GM12878 (cell line): Measurements from ENCODE around the gene SV2B. TPM values are rescaled to one million over a fixed set of nuclear protein-coding genes. Genes with fewer than 3 reads are reported as not detected.

Source experiments
- ATAC-seq: fragments of 200-7000 bp; cut with Tn5 transposase; 3 replicates; pipeline ENCODE4 v1.9.1; 2020; ENCODE audit warnings: mild to moderate bottlenecking, moderate library complexity
- BruUV-seq: library from RNA; stranded (reverse); fragments of 400-500 nt; replicated peaks from 2 replicates; lab custom pipeline; 2021; lab: Mats Ljungman, UMichigan
- CTCF ChIA-PET: fragments of 300-600 bp; sonication (Branson Sonifier 250); formaldehyde crosslinking; extraction: SDS; loops from one replicate; lab custom pipeline; 2021; ENCODE audit warnings: inconsistent platforms; lab: Yijun Ruan, JAX
- POLR2A ChIA-PET: fragments of 350-600 bp; formaldehyde crosslinking; extraction: SDS; loops from one replicate; lab custom pipeline; 2021; ENCODE audit warnings: inconsistent platforms; lab: Charles Lee
- RAD21 ChIA-PET: fragments of 300-600 bp; sonication (Branson Sonifier 250); formaldehyde crosslinking; loops from one replicate; lab custom pipeline; 2023; ENCODE audit warnings: antibody characterized with exemption; ENCODE audit not compliant: unreplicated experiment; lab: Charles Lee
- SMC1A ChIA-PET: fragments of 300-600 bp; sonication (Branson Sonifier 250); formaldehyde crosslinking; loops from one replicate; lab custom pipeline; 2023; ENCODE audit not compliant: unreplicated experiment, uncharacterized antibody; lab: Charles Lee
- DNase-seq: peaks from one replicate; pipeline ENCODE4 v3.0.0-alpha.2; 2011; ENCODE audit warnings: low read depth, low spot score
- FAIRE-seq: peaks from 3 replicates; lab custom pipeline; 2011; peaks lifted over from hg19 to GRCh38; lab: Jason Lieb, UNC
- H2AFZ ChIP-seq: 2 replicates; pipeline ENCODE4 v1.6.0; 2011; ENCODE audit warnings: low read depth, low read length, control low read depth; ENCODE audit not compliant: control insufficient read depth
- H3K27ac ChIP-seq: 2 replicates; pipeline ENCODE4 v1.5.1; 2011; ENCODE audit warnings: control low read depth; ENCODE audit not compliant: control insufficient read depth, insufficient read depth
- H3K27me3 ChIP-seq, 2 experiments: replicated peaks in 1 of 2; 2 replicates each; pipeline versions ENCODE4 v1.6.0 to v1.6.1; 2011; ENCODE audit warnings: low read length in 1 of 2; ENCODE audit not compliant: control insufficient read depth in 2 of 2, insufficient read depth in 2 of 2
- H3K36me3 ChIP-seq, 2 experiments: 2 replicates each; pipeline ENCODE4 v1.5.1; 2011; ENCODE audit warnings: low read length in 1 of 2; ENCODE audit not compliant: control insufficient read depth in 2 of 2, insufficient read depth in 2 of 2
- H3K4me1 ChIP-seq: 2 replicates; pipeline ENCODE4 v1.6.1; 2011; ENCODE audit warnings: mild to moderate bottlenecking, low read length, moderate library complexity, mixed read lengths; ENCODE audit not compliant: control insufficient read depth, insufficient read depth
- H3K4me2 ChIP-seq: 2 replicates; pipeline ENCODE4 v1.6.0; 2011; ENCODE audit warnings: control low read depth; ENCODE audit not compliant: control insufficient read depth, insufficient read depth
- H3K4me3 ChIP-seq: fragments of 200-600 bp; sonication (generic); 2 replicates; pipeline ENCODE4 v1.5.1; 2016
- H3K79me2 ChIP-seq: 2 replicates; pipeline ENCODE4 v1.6.0; 2011; ENCODE audit warnings: low read length; ENCODE audit not compliant: control insufficient read depth, insufficient read depth
- H3K9ac ChIP-seq: 2 replicates; pipeline ENCODE4 v1.8.0; 2011; ENCODE audit warnings: low read length, control low read depth, mixed read lengths; ENCODE audit not compliant: control insufficient read depth, insufficient read depth
- H3K9me3 ChIP-seq: replicated peaks from 3 replicates; pipeline ENCODE4 v1.5.1; 2011; ENCODE audit warnings: mild to moderate bottlenecking, low read length; ENCODE audit not compliant: control insufficient read depth, insufficient read depth
- H4K20me1 ChIP-seq: 2 replicates; pipeline ENCODE4 v1.6.0; 2011; ENCODE audit not compliant: control insufficient read depth, insufficient read depth
- CEBPB ChIP-seq, 2 experiments: fragments of 150-350 bp in 1 of 2; IDR thresholded peaks; 2 replicates each; pipeline ENCODE4 v1.6.1; 2012 to 2014; ENCODE audit warnings: low read depth in 2 of 2, low read length in 2 of 2, borderline replicate concordance in 1 of 2, inconsistent platforms in 1 of 2
- LARP7 ChIP-seq: fragments of 450-650 bp; IDR thresholded peaks from 2 replicates; pipeline ENCODE4 v1.6.1; 2017; ENCODE audit warnings: mild to moderate bottlenecking
- NBN ChIP-seq: fragments of 450-650 bp; IDR thresholded peaks from 2 replicates; pipeline ENCODE4 v1.6.1; 2016
- NFYB ChIP-seq: IDR thresholded peaks from 2 replicates; pipeline ENCODE4 v1.6.1; 2011; ENCODE audit warnings: low read depth, mild to moderate bottlenecking, low read length, improper control_type of control experiment, moderate library complexity; ENCODE audit not compliant: insufficient read depth
- SIN3A ChIP-seq: IDR thresholded peaks from 2 replicates; pipeline ENCODE4 v1.6.1; 2012; ENCODE audit warnings: low read depth, low read length, improper control_type of control experiment
- YY1 ChIP-seq: IDR thresholded peaks from 2 replicates; pipeline ENCODE4 v1.6.1; 2011; ENCODE audit warnings: low read depth, mild to moderate bottlenecking, low read length
- ZNF622 ChIP-seq: fragments of 450-650 bp; IDR thresholded peaks from 2 replicates; pipeline ENCODE4 v1.6.1; 2017; ENCODE audit warnings: mild to moderate bottlenecking, inconsistent platforms
- WGBS: methylation state at CpG from one replicate; pipeline ENCODE4 v1.1.6; 2016; ENCODE audit warnings: low lambda C conversion rate; ENCODE audit not compliant: insufficient replicate concordance, insufficient coverage; ENCODE audit errors: missing lambda C conversion rate; 5-methylcytosine and 5-hydroxymethylcytosine counted together
- in situ Hi-C: fragments of 300-500 bp; cut with MboI; formaldehyde crosslinking; loops from 9 replicates; pipeline ENCODE4 v1.14.3; 2018; ENCODE audit warnings: mixed read lengths
- intact Hi-C: fragments of 100-400 bp; cut with micrococcal nuclease; formaldehyde crosslinking; loops from one replicate; pipeline ENCODE4 v1.14.2; 2022; ENCODE audit not compliant: unreplicated experiment
- polyA plus RNA-seq, 11 experiments: library from polyadenylated mRNA; depleted of rRNA in 4 of 11; unstranded in 6 of 11; stranded (reverse) in 5 of 11; fragments of >200 nt; fragmentation: Nextera tagmentation in 4 of 11; fragmentation: Illumina TruSeq in 1 of 11; extraction: Ambion mirVana in 4 of 11; extraction: Trizol in 1 of 11; gene quantifications; 1 replicate in 1 of 11; 2 replicates in 10 of 11; pipeline versions ENCODE4 v1.2.1 to v1.2.3, GENCODE V29; 2011 to 2016; ENCODE audit warnings: inconsistent platforms in 2 of 11, missing spikeins in 2 of 11, low read depth in 1 of 11
- total RNA-seq, 4 experiments: library from RNA; depleted of rRNA in 3 of 4; stranded (reverse); fragments of >200 nt in 3 of 4; fragmentation: Illumina TruSeq in 1 of 4; extraction: Trizol in 1 of 4; gene quantifications; 2 replicates each; pipeline versions ENCODE4 v1.2.1 to v1.2.3, GENCODE V29; 2013 to 2021
- TF ChIP-seq, protein P1 (sequence below): IDR thresholded peaks from 2 replicates; pipeline ENCODE4 v1.6.1; 2012; ENCODE audit warnings: low read depth, low read length, improper control_type of control experiment
- TF ChIP-seq, protein P2 (sequence below): IDR thresholded peaks from 2 replicates; pipeline ENCODE4 v1.6.1; 2012; ENCODE audit warnings: low read length, inconsistent platforms
- TF ChIP-seq, protein P3 (sequence below): fragments of 450-650 bp; IDR thresholded peaks from 2 replicates; pipeline ENCODE4 v1.6.1; 2017; ENCODE audit warnings: mild to moderate bottlenecking, low read depth, inconsistent platforms; ENCODE audit not compliant: poor library complexity, severe bottlenecking

Gene SV2B
- total and polyA plus RNA-seq, 10 of the 15 experiments (the other 5 are each of a cell fraction or from before 2014, with no cell fraction given), result 0.03 to 1.7 (median 1.3) TPM

DNA sequence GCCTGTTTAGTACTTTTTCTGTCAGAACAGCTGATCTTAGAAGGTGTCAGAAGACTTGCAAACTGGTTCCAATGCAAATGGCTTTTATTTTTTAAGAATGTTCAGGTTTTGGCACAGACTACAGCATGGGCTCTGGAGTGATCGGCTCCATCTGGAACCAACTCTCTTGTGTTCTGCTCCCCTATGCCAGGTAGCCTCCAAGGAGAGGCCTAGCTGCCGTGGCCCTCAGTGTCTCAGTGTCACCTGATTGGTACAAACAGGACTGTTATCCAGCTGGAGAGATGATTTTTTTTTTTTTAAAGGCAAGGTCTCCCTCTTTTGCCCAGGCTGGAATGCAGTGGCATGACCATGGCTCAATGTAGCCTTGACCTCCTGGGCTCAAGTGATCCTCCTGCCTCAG is 183.1 kb downstream of the SV2B start:
- ATAC-seq, result no peak
- intact Hi-C loops (no loop called here), in situ Hi-C loops (no loop called here)
- H3K4me1 ChIP-seq, result no peaks in the 10 kb centered on the region
- H3K4me3 ChIP-seq, result no peak overlapping the region
- no peak for DNase-seq
- H2AFZ ChIP-seq, result no peak overlapping the region
- no peaks in the 10 kb centered on the region for H4K20me1 ChIP-seq
- no peaks in the 10 kb centered on the region for H3K79me2 ChIP-seq
- BruUV-seq, result no TSS peak
- ChIA-PET POLR2A (no interaction called here), CTCF (interaction anchor here (2.2 kb wide), 1 partner anchor 11 kb away, joined by 17 read pairs; no protein-coding TSS in a partner anchor), SMC1A (interaction anchor here (2.1 kb wide), 1 partner anchor 11 kb away, joined by 5 read pairs; no protein-coding TSS in a partner anchor), RAD21 (no interaction called here)
- H3K4me2 ChIP-seq, result no peak overlapping the region
- TF ChIP-seq CEBPB (IDR thresholded peaks at IDR 0.05; ENCODE audit: borderline replicate concordance in 1 of 2, low read depth in 2 of 2, low read length in 2 of 2) (no peak), NBN (no peak), YY1 (no peak), NFYB (no peak), LARP7 (no peak), ZNF622 (no peak), SIN3A (no peak)
- TF ChIP-seq, protein P1, sequence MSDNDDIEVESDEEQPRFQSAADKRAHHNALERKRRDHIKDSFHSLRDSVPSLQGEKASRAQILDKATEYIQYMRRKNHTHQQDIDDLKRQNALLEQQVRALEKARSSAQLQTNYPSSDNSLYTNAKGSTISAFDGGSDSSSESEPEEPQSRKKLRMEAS, result no peak
- TF ChIP-seq, protein P2, sequence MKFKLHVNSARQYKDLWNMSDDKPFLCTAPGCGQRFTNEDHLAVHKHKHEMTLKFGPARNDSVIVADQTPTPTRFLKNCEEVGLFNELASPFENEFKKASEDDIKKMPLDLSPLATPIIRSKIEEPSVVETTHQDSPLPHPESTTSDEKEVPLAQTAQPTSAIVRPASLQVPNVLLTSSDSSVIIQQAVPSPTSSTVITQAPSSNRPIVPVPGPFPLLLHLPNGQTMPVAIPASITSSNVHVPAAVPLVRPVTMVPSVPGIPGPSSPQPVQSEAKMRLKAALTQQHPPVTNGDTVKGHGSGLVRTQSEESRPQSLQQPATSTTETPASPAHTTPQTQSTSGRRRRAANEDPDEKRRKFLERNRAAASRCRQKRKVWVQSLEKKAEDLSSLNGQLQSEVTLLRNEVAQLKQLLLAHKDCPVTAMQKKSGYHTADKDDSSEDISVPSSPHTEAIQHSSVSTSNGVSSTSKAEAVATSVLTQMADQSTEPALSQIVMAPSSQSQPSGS, result no peak
- TF ChIP-seq, protein P3, sequence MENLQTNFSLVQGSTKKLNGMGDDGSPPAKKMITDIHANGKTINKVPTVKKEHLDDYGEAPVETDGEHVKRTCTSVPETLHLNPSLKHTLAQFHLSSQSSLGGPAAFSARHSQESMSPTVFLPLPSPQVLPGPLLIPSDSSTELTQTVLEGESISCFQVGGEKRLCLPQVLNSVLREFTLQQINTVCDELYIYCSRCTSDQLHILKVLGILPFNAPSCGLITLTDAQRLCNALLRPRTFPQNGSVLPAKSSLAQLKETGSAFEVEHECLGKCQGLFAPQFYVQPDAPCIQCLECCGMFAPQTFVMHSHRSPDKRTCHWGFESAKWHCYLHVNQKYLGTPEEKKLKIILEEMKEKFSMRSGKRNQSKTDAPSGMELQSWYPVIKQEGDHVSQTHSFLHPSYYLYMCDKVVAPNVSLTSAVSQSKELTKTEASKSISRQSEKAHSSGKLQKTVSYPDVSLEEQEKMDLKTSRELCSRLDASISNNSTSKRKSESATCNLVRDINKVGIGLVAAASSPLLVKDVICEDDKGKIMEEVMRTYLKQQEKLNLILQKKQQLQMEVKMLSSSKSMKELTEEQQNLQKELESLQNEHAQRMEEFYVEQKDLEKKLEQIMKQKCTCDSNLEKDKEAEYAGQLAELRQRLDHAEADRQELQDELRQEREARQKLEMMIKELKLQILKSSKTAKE, result no peak
- no peak overlapping the region for H3K9ac ChIP-seq
- no peak for FAIRE-seq
- WGBS, result 62% methylated on average over 2 of the region's 2 CpGs
- H3K9me3 ChIP-seq, result no peaks in the 10 kb centered on the region
- no peaks in the 10 kb centered on the region for H3K36me3 ChIP-seq
- no peaks in the 10 kb centered on the region; a peak in 2 of 4 replicates for H3K27me3 ChIP-seq
- H3K27ac ChIP-seq, result no peak overlapping the region
